Measurements from ENCODE around the gene COL5A3.

Gene COL5A3

DNA sequence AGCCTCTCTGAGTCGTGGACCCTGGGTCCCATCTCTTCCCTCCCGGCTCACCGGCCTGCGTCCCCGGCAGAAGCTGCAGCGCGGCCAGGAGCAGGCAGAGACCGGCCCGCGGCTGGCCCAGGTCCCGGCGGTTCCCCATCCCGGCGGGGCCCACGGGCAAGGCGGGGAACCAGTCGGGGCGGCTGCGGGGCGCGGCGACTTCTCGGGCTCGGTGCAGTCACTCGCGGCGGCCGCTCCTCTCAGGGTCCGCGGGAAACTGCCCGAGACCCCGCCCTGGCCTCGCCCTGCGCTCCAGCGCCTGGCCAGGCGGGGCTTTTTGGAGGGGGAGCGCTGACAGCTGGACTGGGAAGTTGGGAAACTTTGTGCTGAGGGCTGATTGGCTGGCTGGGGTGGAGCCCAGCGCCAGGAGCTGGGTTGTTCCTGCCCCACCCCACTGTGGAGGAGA lies at the start of gene COL5A3:
TSS of gene COL5A3 (minus strand) at position 258 of the 445 bp plus-strand sequence. CDS start at position 139, 119 bp downstream.
- no peaks in the 10 kb centered on the region for H3K9me3 ChIP-seq (ENCODE audit: control insufficient read depth, low read length)
- H3K4me3 ChIP-seq (ENCODE audit: low read length) = peak within 1 kb of the TSS; percentile 98
- peak within 1 kb of the TSS; percentile 80 for H3K9ac ChIP-seq (ENCODE audit: low read length)
- peak; percentile 84 for DNase-seq (ENCODE audit: low read depth)
- no peaks in the 10 kb centered on the region for H3K27me3 ChIP-seq (replicated peaks; ENCODE audit: control insufficient read depth, insufficient read depth, low read length)
- peaks cover 57% of the 10 kb centered on the region for H3K4me1 ChIP-seq (ENCODE audit: control insufficient read depth, insufficient read depth, low read length)
- H3K36me3 ChIP-seq (ENCODE audit: control insufficient read depth, insufficient read depth, low read length, severe bottlenecking) = peaks cover 8% of the 10 kb centered on the region

DNA sequence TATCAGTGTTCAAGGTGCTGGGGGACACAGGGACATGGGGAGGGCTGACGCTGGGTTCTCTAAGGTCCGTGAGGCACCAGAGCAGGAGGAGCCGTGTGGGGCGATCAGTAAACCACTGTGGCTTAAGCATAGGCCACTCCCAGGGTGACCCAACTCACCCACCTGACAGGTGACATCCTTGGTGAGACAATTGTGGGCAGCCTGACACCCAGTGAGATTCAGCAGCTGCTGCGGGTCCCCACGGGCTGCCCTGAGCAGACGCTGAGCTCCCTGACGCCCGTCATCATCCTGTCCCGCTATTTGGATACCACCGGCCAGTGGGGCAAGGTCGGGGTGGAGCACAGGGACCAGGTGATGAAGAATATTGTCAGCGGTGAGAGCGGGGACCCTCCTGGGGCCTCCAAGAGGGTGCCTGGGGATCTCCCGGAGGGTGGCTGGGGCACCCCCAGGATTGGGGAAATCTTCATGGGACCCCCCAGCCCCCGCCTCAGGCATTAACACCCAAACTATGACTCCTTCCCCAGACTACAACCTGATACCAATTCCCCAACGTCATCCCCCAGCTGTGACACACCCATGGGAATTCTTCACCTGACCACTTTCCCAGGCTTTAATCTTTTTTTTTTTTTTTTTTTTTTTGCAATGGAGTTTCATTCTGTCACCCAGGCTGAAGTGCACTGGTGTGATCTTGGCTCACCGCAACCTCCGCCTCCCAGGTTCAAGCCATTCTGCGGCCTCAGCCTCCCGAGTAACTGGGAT lies 42.5 kb upstream of the COL5A3 start:
- Histone ChIP-seq H3K4me3 (ENCODE audit: low read length) (no peak overlapping the region), H3K9me3 (ENCODE audit: control insufficient read depth, low read length) (no peaks in the 10 kb centered on the region), H3K36me3 (ENCODE audit: control insufficient read depth, insufficient read depth, low read length, severe bottlenecking) (no peaks in the 10 kb centered on the region), H3K4me1 (ENCODE audit: control insufficient read depth, insufficient read depth, low read length) (no peaks in the 10 kb centered on the region), H3K9ac (ENCODE audit: low read length) (no peak overlapping the region), H3K27me3 (replicated peaks; ENCODE audit: control insufficient read depth, insufficient read depth, low read length) (peaks cover 49% of the 10 kb centered on the region)
- DNase-seq (ENCODE audit: low read depth) = no peak

DNA sequence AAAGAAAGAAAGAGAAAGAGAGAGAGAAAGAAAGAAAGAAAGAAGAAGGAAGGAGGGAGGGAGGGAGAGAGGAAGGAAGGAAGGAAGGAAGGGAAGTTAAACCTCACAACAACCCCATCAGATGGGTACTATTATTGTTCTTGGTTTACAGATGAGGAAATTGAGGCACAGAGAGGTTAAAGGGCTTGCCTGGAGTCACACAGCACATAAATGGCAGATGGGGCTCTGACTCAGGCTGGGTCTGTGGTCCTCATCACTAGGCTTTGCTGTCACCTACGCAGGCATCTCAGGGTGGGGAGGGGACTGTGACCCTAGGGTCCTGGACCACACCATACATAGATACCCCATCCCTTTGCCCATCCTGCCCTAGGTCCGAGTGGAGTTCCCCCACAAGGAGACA lies 39.3 kb upstream of the COL5A3 start:
- H3K4me1 ChIP-seq (ENCODE audit: control insufficient read depth, insufficient read depth, low read length) = no peaks in the 10 kb centered on the region
- no peak for DNase-seq (ENCODE audit: low read depth)
- H3K9ac ChIP-seq (ENCODE audit: low read length) = no peak overlapping the region
- no peaks in the 10 kb centered on the region for H3K36me3 ChIP-seq (ENCODE audit: control insufficient read depth, insufficient read depth, low read length, severe bottlenecking)
- H3K4me3 ChIP-seq (ENCODE audit: low read length) = no peak overlapping the region
- peaks cover 37% of the 10 kb centered on the region for H3K27me3 ChIP-seq (replicated peaks; ENCODE audit: control insufficient read depth, insufficient read depth, low read length)
- peaks cover 23% of the 10 kb centered on the region for H3K9me3 ChIP-seq (ENCODE audit: control insufficient read depth, low read length)

DNA sequence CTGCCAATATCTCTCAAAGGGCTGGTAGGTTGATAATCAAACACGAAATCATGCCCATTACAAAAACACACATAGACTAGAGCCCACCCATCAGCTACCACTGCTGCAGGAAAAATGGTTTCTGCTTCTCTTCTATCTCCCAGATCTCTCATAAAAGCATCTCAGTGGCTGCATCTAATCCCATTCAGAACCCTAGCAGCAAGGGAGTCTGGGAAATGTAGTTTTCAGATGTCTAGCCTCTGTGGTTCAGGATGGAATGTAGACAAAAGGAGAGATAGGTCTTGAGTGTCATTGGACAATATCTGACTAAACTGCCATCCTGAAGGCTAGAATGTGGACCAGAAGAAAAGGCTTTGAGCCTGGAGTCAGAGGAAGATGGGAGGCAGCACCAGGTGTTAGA lies 35.1 kb upstream of the COL5A3 start:
- no peak for DNase-seq (ENCODE audit: low read depth)
- H3K36me3 ChIP-seq (ENCODE audit: control insufficient read depth, insufficient read depth, low read length, severe bottlenecking) = no peaks in the 10 kb centered on the region
- H3K9me3 ChIP-seq (ENCODE audit: control insufficient read depth, low read length) = peaks cover 65% of the 10 kb centered on the region
- no peaks in the 10 kb centered on the region for H3K4me1 ChIP-seq (ENCODE audit: control insufficient read depth, insufficient read depth, low read length)
- no peak overlapping the region for H3K4me3 ChIP-seq (ENCODE audit: low read length)
- no peak overlapping the region for H3K9ac ChIP-seq (ENCODE audit: low read length)
- peaks cover 26% of the 10 kb centered on the region for H3K27me3 ChIP-seq (replicated peaks; ENCODE audit: control insufficient read depth, insufficient read depth, low read length)

DNA sequence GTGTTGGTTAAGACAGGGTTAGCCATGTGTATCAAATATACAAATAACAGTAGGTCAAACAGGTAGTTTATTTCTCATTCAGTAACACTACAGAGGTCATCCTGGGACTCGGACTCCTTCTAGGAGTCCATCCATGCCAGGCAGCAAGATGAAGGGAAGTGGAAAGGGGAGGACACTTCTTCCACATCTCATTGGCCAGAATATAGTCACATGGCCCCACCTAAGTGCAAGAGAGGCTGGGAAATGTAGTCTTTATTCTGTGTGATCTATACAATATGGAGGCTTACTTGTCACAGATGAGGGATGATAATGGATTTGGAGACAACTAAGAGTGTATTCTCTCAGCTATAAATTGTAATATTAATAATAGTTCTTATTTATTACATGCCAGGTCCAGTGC lies 34.1 kb upstream of the COL5A3 start:
- Histone ChIP-seq H3K4me1 (ENCODE audit: control insufficient read depth, insufficient read depth, low read length) (no peaks in the 10 kb centered on the region), H3K36me3 (ENCODE audit: control insufficient read depth, insufficient read depth, low read length, severe bottlenecking) (no peaks in the 10 kb centered on the region), H3K4me3 (ENCODE audit: low read length) (no peak overlapping the region), H3K9ac (ENCODE audit: low read length) (no peak overlapping the region), H3K27me3 (replicated peaks; ENCODE audit: control insufficient read depth, insufficient read depth, low read length) (peaks cover 20% of the 10 kb centered on the region), H3K9me3 (ENCODE audit: control insufficient read depth, low read length) (peaks cover 66% of the 10 kb centered on the region)
- DNase-seq (ENCODE audit: low read depth) = no peak

DNA sequence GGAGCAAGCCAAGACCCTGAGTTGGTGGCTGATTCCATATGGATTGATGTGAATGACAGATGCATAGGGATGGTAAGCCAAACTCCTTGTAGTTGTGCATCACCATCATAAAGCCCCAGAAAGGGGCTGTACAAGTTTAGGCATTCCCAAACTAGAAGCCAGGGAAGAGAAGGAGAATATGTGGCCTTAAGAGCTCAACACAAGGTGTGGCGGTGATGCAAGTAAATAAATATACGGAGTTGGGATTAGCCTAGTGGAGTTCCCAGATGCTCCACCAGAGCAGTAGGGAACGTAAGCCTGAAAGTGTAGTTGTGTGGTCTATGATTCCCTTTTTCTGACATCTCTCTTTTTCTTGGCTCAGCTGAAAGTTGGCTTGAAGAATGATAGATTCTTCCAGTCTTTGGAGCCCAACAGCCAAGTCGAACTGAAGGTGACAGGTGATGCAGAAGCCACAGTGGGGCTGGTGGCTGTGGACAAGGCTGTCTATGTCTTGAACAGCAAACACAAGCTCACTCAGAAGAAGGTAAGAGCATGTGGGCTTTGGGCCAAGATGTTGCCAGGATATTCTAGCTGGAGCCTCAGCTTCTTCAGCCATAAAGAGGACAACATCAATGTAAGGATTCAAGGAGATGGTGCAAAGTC lies 33.1 kb upstream of the COL5A3 start:
- Histone ChIP-seq H3K9me3 (ENCODE audit: control insufficient read depth, low read length) (peaks cover 66% of the 10 kb centered on the region), H3K36me3 (ENCODE audit: control insufficient read depth, insufficient read depth, low read length, severe bottlenecking) (no peaks in the 10 kb centered on the region), H3K4me1 (ENCODE audit: control insufficient read depth, insufficient read depth, low read length) (no peaks in the 10 kb centered on the region), H3K9ac (ENCODE audit: low read length) (no peak overlapping the region), H3K27me3 (replicated peaks; ENCODE audit: control insufficient read depth, insufficient read depth, low read length) (peaks cover 24% of the 10 kb centered on the region), H3K4me3 (ENCODE audit: low read length) (peak overlapping the region; percentile 39)
- peak; percentile 73 for DNase-seq (ENCODE audit: low read depth)

DNA sequence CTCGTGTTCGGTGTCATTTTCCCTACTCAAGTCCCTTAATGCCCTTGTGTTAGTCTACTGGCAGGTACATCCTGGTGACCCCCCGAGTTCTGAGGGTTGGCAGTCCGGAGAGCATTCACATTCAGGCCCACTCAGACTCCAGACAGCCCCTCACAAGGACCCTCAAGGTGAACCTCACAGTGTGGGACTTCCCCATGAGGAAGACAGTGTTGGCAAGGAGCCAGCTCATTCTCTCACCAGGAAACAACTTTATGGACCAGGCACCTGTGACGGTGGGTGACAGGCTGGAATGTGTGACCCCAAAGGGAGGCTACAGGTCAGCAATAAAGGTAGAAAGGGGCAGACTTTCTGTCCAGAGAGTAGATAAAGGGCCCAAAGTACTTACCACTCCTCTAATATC lies 27.5 kb upstream of the COL5A3 start:
- Histone ChIP-seq H3K36me3 (ENCODE audit: control insufficient read depth, insufficient read depth, low read length, severe bottlenecking) (no peaks in the 10 kb centered on the region), H3K4me3 (ENCODE audit: low read length) (no peak overlapping the region), H3K4me1 (ENCODE audit: control insufficient read depth, insufficient read depth, low read length) (peaks cover 8% of the 10 kb centered on the region), H3K27me3 (replicated peaks; ENCODE audit: control insufficient read depth, insufficient read depth, low read length) (peaks cover 38% of the 10 kb centered on the region), H3K9ac (ENCODE audit: low read length) (no peak overlapping the region), H3K9me3 (ENCODE audit: control insufficient read depth, low read length) (peaks cover 25% of the 10 kb centered on the region)
- DNase-seq (ENCODE audit: low read depth) = no peak

DNA sequence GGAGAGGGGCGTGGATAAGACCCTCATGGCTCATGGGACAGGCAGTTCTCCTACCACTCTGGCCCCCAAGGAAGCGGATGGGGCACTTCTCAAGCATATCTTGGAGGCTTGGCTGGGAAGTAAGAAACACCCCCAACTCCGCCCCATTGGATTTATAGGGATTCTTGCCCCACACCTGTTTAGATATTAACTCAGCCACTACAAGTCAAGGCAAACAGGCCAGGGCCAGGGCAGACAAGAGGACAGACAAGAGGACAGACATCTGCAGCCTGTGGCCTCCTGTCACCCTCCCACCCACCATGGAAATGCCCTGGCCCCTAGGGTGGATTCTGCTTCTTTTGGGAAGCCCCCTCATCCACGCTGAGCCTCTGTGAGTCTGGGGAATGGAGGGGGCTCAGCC lies 27.1 kb upstream of the COL5A3 start:
- no peak for DNase-seq (ENCODE audit: low read depth)
- H3K27me3 ChIP-seq (replicated peaks; ENCODE audit: control insufficient read depth, insufficient read depth, low read length) = peaks cover 43% of the 10 kb centered on the region
- no peak overlapping the region for H3K4me3 ChIP-seq (ENCODE audit: low read length)
- H3K9ac ChIP-seq (ENCODE audit: low read length) = no peak overlapping the region
- H3K9me3 ChIP-seq (ENCODE audit: control insufficient read depth, low read length) = peaks cover 21% of the 10 kb centered on the region
- peaks cover 8% of the 10 kb centered on the region for H3K4me1 ChIP-seq (ENCODE audit: control insufficient read depth, insufficient read depth, low read length)
- H3K36me3 ChIP-seq (ENCODE audit: control insufficient read depth, insufficient read depth, low read length, severe bottlenecking) = no peaks in the 10 kb centered on the region

DNA sequence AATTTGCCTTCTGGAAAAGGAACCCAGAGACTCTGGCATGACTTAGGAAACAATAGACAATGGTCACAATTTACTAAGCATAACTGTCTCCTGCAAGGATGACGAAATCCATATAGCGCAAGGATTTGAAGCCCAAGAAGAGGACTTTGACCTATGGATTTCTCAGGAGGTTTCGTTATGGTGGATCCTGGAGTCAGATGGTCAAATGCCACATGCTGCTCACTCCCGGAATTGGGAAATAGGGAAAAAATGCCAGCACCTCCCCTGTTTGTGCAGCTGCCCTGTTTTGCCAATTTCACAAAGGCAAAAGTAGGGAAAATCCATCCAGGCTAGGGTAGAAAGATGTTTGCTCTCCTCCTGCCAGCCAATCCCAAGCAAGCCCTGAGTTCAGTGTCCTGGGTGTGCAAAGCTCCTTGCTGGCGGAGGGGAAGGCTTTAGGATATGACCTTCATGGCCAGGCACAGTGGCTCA lies 26.3 kb upstream of the COL5A3 start:
- H3K9ac ChIP-seq (ENCODE audit: low read length) = no peak overlapping the region

DNA sequence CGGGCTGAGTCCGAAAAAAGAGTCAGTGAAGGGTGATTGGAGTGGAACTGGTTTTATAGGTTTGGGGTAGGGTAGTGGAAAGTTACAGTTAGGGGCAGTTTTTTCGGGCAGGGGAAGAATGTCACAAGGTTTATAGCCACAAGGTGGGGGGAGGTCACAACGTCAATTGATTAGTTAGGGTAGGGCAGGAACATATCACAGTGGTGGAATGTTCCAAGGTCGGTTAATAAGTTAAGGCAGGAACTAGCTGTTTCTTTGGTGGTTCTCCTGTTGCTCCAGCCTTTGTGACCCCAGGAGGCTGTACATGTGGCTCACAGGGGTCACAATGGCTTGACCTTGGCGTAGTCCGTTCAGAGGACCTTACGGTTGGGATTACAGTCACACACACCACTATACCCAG lies 23.3 kb upstream of the COL5A3 start:
- Histone ChIP-seq H3K27me3 (replicated peaks; ENCODE audit: control insufficient read depth, insufficient read depth, low read length) (peaks cover 56% of the 10 kb centered on the region), H3K9me3 (ENCODE audit: control insufficient read depth, low read length) (no peaks in the 10 kb centered on the region), H3K4me3 (ENCODE audit: low read length) (no peak overlapping the region), H3K9ac (ENCODE audit: low read length) (no peak overlapping the region), H3K4me1 (ENCODE audit: control insufficient read depth, insufficient read depth, low read length) (peaks cover 8% of the 10 kb centered on the region), H3K36me3 (ENCODE audit: control insufficient read depth, insufficient read depth, low read length, severe bottlenecking) (no peaks in the 10 kb centered on the region)
- no peak for DNase-seq (ENCODE audit: low read depth)

More for the DNA sequence above, 26.3 kb upstream of the COL5A3 start:
- peaks cover 8% of the 10 kb centered on the region for H3K4me1 ChIP-seq (ENCODE audit: control insufficient read depth, insufficient read depth, low read length)
- H3K27me3 ChIP-seq (replicated peaks; ENCODE audit: control insufficient read depth, insufficient read depth, low read length) = peaks cover 46% of the 10 kb centered on the region
- H3K4me3 ChIP-seq (ENCODE audit: low read length) = no peak overlapping the region
- peaks cover 14% of the 10 kb centered on the region for H3K9me3 ChIP-seq (ENCODE audit: control insufficient read depth, low read length)
- DNase-seq (ENCODE audit: low read depth) = no peak
- H3K36me3 ChIP-seq (ENCODE audit: control insufficient read depth, insufficient read depth, low read length, severe bottlenecking) = no peaks in the 10 kb centered on the region

DNA sequence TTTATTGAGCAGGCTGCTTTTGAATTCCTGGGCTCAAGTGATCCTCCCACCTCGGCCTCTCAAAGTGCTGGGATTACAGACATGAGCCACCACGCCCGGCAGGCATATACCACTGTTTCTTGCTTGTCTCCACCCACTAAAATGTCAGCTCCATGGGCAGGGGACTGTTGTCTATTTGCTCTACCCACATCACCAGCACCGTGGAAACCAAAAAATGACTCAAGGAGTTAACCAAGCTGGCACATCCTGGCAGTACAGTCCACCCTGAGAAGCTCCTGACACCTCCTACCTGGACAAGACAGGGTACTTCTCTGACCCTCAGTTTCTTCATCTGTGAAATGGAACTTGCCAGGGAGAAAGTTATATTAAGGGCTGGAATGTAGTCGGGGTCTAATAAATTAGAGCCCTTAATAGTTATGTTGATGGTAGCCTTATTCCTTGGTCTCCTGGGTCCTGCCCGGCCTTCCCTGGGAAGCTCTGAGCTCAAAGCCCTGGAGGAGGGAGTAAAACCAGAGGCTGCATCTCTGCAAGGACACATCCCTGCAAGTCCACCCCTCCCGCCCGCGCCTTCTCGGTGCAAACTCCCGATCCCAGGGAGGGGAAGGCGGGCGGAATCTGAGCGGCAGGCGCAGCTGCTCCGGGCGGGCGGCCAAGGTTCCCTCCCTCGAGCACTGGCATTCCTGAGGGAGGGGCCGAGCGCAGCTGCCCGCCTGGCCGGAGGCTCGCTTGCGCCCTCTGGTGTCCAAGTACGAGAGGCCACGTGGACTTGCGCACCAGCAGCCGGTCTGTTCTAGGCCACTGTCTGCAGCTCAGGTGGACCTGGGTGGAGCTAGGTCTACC lies 17.1 kb upstream of the COL5A3 start:
- Histone ChIP-seq H3K4me1 (ENCODE audit: control insufficient read depth, insufficient read depth, low read length) (peaks cover 12% of the 10 kb centered on the region), H3K36me3 (ENCODE audit: control insufficient read depth, insufficient read depth, low read length, severe bottlenecking) (no peaks in the 10 kb centered on the region), H3K9me3 (ENCODE audit: control insufficient read depth, low read length) (no peaks in the 10 kb centered on the region), H3K27me3 (replicated peaks; ENCODE audit: control insufficient read depth, insufficient read depth, low read length) (peaks cover 25% of the 10 kb centered on the region), H3K9ac (ENCODE audit: low read length) (no peak overlapping the region), H3K4me3 (ENCODE audit: low read length) (peak overlapping the region; percentile 34)
- peak; percentile 98 for DNase-seq (ENCODE audit: low read depth)
